ENCODE data around the gene LRRC47.

GRCh38 chr1:3747522-3747848 lies 48.8 kb downstream of the LRRC47 start:
- TF ChIP-seq, protein P1, sequence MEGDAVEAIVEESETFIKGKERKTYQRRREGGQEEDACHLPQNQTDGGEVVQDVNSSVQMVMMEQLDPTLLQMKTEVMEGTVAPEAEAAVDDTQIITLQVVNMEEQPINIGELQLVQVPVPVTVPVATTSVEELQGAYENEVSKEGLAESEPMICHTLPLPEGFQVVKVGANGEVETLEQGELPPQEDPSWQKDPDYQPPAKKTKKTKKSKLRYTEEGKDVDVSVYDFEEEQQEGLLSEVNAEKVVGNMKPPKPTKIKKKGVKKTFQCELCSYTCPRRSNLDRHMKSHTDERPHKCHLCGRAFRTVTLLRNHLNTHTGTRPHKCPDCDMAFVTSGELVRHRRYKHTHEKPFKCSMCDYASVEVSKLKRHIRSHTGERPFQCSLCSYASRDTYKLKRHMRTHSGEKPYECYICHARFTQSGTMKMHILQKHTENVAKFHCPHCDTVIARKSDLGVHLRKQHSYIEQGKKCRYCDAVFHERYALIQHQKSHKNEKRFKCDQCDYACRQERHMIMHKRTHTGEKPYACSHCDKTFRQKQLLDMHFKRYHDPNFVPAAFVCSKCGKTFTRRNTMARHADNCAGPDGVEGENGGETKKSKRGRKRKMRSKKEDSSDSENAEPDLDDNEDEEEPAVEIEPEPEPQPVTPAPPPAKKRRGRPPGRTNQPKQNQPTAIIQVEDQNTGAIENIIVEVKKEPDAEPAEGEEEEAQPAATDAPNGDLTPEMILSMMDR (IDR thresholded peaks at IDR 0.05) = no peak
- no peak for TF ChIP-seq POLR2A (IDR thresholded peaks at IDR 0.05)
